Osteocyte (in vitro differentiated cells): ENCODE results near the gene MOK. TPM values are rescaled to one million over a fixed set of nuclear protein-coding genes. Genes with fewer than 3 reads are reported as not detected.
"Not testable (repeated sequence)": the region's sequence is repeated elsewhere in the genome, so short reads cannot be mapped to it uniquely, and the experiment has no call there.

Experiments
- DNase-seq: peaks from one replicate; pipeline ENCODE4 v3.0.0; 2021; ENCODE audit warnings: mixed read lengths; ENCODE audit not compliant: unreplicated experiment; ENCODE audit errors: extremely low spot score
- H3K27ac Mint-ChIP-seq: one replicate; pipeline ENCODE4 v1.8.0; 2021; ENCODE audit warnings: mild to moderate bottlenecking, mixed read lengths; ENCODE audit not compliant: unreplicated experiment
- H3K27me3 Mint-ChIP-seq: one replicate; pipeline ENCODE4 v1.8.0; 2021; ENCODE audit warnings: mixed read lengths; ENCODE audit not compliant: unreplicated experiment
- H3K36me3 Mint-ChIP-seq: one replicate; pipeline ENCODE4 v1.8.0; 2021; ENCODE audit warnings: mixed read lengths; ENCODE audit not compliant: unreplicated experiment
- H3K4me1 Mint-ChIP-seq: one replicate; pipeline ENCODE4 v1.8.0; 2021; ENCODE audit warnings: mixed read lengths; ENCODE audit not compliant: unreplicated experiment
- H3K4me3 Mint-ChIP-seq: one replicate; pipeline ENCODE4 v1.8.0; 2021; ENCODE audit warnings: mild to moderate bottlenecking, moderate library complexity, mixed read lengths; ENCODE audit not compliant: unreplicated experiment
- H3K9me3 Mint-ChIP-seq: one replicate; pipeline ENCODE4 v1.8.0; 2021; ENCODE audit warnings: mixed read lengths; ENCODE audit not compliant: unreplicated experiment
- total RNA-seq: library from RNA; stranded (reverse); gene quantifications from 2 replicates; pipeline ENCODE4 v1.2.1, GENCODE V29; 2021
- TF ChIP-seq, protein P1 (sequence below): fragments of 200-600 bp; sonication (generic); IDR thresholded peaks from 2 replicates; pipeline ENCODE4 v1.5.0; 2021; ENCODE audit warnings: antibody characterized with exemption, mild to moderate bottlenecking, moderate library complexity

The MOK gene
- total RNA-seq, 1 donor from 2014 or later, result 9.5 TPM

DNA sequence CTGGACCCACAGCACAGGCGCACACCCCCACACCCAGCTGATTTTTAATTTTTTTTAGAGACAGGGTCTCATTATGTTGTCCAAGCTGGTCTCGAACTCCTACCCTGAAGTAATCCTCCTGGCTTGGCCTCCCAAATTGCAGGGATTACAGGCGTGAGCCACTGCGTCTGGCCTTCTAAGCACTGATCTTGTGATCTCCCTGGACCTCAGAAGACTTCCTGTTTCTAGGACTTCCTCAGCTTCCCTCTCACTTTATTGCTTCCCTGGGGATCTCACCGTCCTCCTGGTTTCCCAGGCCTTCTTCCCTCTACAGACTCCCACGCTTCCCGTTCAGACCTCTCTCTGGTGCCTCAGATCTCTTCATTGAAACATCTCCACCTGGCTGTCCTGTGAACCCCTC, 28.4 kb upstream of the MOK start:
- Mint-ChIP-seq H3K27me3 (no peaks in the 10 kb centered on the region), H3K27ac (no peak overlapping the region), H3K4me3 (no peak overlapping the region), H3K4me1 (peaks cover 2% of the 10 kb centered on the region), H3K9me3 (no peaks in the 10 kb centered on the region), H3K36me3 (peaks cover 20% of the 10 kb centered on the region)
- TF ChIP-seq, protein P1, sequence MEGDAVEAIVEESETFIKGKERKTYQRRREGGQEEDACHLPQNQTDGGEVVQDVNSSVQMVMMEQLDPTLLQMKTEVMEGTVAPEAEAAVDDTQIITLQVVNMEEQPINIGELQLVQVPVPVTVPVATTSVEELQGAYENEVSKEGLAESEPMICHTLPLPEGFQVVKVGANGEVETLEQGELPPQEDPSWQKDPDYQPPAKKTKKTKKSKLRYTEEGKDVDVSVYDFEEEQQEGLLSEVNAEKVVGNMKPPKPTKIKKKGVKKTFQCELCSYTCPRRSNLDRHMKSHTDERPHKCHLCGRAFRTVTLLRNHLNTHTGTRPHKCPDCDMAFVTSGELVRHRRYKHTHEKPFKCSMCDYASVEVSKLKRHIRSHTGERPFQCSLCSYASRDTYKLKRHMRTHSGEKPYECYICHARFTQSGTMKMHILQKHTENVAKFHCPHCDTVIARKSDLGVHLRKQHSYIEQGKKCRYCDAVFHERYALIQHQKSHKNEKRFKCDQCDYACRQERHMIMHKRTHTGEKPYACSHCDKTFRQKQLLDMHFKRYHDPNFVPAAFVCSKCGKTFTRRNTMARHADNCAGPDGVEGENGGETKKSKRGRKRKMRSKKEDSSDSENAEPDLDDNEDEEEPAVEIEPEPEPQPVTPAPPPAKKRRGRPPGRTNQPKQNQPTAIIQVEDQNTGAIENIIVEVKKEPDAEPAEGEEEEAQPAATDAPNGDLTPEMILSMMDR, result no peak
- DNase-seq, result no peak

DNA sequence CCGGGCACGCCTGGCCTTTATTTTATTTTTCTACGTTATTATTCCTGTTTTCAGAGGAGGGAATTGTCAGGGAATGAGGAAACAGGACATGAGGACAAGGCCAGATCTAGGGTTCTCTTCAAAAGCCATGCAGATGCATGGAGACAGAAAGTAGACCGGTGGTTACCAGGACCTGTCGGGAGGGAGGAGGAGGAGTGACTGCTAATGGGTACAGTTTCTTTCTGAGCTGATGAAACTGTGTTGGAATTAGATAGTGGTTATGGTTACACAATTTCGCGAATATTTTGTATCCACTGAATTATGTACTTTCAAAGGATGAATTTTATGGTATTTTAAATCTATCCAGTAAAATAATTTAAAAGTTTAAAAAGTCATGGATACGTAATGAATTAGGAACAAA, 25.8 kb upstream of the MOK start:
- Mint-ChIP-seq H3K27me3 (no peaks in the 10 kb centered on the region), H3K4me1 (peaks cover 5% of the 10 kb centered on the region), H3K36me3 (peaks cover 13% of the 10 kb centered on the region), H3K27ac (no peak overlapping the region), H3K4me3 (no peak overlapping the region), H3K9me3 (no peaks in the 10 kb centered on the region)
- no peak for DNase-seq
- TF ChIP-seq, protein P1, result no peak

DNA sequence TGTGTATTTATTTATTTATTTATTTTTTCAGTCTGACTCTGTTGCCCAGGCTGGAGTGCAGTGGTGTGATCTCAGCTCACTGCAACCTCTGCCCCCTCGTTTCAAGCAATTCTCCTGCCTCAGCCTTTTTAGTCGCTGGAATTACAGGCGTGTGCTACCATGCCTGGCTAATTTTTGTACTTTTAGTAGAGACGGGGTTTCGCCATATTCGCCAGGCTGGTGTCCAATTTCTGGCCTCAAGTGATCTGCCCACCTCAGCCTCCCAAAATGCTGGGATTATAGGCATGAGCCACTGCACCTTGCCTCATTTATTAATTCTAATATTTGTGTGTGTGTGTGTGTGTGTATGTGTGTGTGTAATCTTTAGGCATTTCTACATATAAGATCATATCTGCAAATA, 24.4 kb upstream of the MOK start:
- not testable (repeated sequence) for DNase-seq, H3K4me1 Mint-ChIP-seq, H3K27ac Mint-ChIP-seq, H3K36me3 Mint-ChIP-seq, H3K27me3 Mint-ChIP-seq, H3K9me3 Mint-ChIP-seq, H3K4me3 Mint-ChIP-seq

DNA sequence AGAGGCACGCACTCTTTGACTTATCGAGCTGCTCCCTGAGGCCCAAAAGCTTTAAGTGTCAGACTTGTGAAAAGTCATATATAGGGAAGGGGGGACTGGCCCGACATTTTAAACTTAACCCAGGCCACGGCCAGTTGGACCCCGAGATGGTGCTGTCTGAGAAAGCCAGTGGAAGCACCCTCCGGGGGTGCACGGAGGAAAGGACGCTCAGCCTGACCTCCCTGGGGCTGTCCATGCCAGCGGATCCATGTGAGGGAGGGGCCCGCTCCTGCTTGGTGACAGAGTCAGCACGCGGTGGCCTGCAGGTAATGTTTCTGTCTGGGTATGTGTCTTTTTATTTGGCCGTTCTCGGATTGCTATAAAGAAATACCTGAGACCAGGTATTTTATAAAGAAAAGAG, 21.6 kb upstream of the MOK start:
- no peak overlapping the region for H3K4me3 Mint-ChIP-seq
- H3K4me1 Mint-ChIP-seq, result peaks cover 13% of the 10 kb centered on the region
- no peaks in the 10 kb centered on the region for H3K9me3 Mint-ChIP-seq
- DNase-seq, result no peak
- H3K27ac Mint-ChIP-seq, result no peak overlapping the region
- peaks cover 6% of the 10 kb centered on the region for H3K36me3 Mint-ChIP-seq
- TF ChIP-seq, protein P1, result no peak
- no peaks in the 10 kb centered on the region for H3K27me3 Mint-ChIP-seq

DNA sequence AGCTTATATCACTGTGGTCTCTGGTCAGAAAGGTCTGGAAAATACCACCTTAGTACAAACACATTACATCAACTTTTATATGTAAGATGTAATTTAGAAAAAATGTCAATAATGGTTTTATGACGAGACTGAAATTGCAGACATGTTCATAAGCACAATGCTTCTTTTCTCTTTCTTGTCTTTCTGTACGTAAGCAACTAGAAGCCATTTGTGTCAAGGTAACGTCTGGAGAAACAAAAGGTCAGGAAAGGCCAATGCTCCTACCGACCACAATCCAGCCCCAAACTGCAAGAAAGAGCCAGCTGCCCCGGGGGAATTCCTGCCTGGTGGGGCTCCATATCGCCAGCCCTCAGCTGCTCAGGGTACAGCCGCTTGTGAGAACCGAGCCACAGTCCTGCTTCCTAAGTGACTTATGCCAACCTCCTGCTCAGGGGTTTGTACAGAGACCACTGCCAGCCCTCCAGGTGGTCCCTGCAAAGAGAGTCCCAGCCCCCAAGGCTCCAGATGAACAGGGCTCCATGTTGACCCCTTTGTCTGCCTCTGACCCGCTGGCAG, 20.9 kb upstream of the MOK start:
- no peak for DNase-seq
- Mint-ChIP-seq H3K4me1 (peaks cover 13% of the 10 kb centered on the region), H3K9me3 (no peaks in the 10 kb centered on the region)

More for the DNA sequence above, 20.9 kb upstream of the MOK start:
- H3K27ac Mint-ChIP-seq, result no peak overlapping the region
- no peaks in the 10 kb centered on the region for H3K27me3 Mint-ChIP-seq
- H3K36me3 Mint-ChIP-seq, result peaks cover 4% of the 10 kb centered on the region
- TF ChIP-seq, protein P1, result no peak
- H3K4me3 Mint-ChIP-seq, result no peak overlapping the region
